H1 (cell line): ENCODE data around the gene DTX3. TPM values are rescaled to one million over a fixed set of nuclear protein-coding genes. Genes with fewer than 3 reads are reported as not detected.

Source experiments
- FOSL1 ChIP-seq: IDR thresholded peaks from 2 replicates; pipeline ENCODE4 v1.6.1; 2011; ENCODE audit warnings: mild to moderate bottlenecking, low read depth, low read length, moderate library complexity; ENCODE audit not compliant: insufficient read depth
- HDAC6 ChIP-seq: IDR thresholded peaks from one replicate; pipeline ENCODE4 v1.7.1; 2012; ENCODE audit warnings: low read depth, mild to moderate bottlenecking, inconsistent platforms, low read length, moderate library complexity
- KDM1A ChIP-seq: fragments of 200-600, 300-600 bp; sonication (generic); IDR thresholded peaks from 2 replicates; pipeline ENCODE4 v1.7.1; 2016; ENCODE audit warnings: mild to moderate bottlenecking, low read length, borderline replicate concordance
- NANOG ChIP-seq: IDR thresholded peaks from 2 replicates; pipeline ENCODE4 v1.6.1; 2011; ENCODE audit warnings: low read length, low read depth, mild to moderate bottlenecking, inconsistent platforms; ENCODE audit not compliant: insufficient read depth, poor library complexity, severe bottlenecking
- POLR2AphosphoS5 ChIP-seq: IDR thresholded peaks from 2 replicates; pipeline ENCODE4 v1.6.1; 2011; ENCODE audit warnings: low read depth, low read length
- RBBP5 ChIP-seq: IDR thresholded peaks from 2 replicates; pipeline ENCODE4 v1.7.1; 2012; ENCODE audit warnings: low read depth, mild to moderate bottlenecking, inconsistent platforms, low read length, moderate library complexity, borderline replicate concordance
- SIN3A ChIP-seq, 2 experiments: IDR thresholded peaks in 1 of 2; conservative IDR thresholded peaks in 1 of 2; 2 replicates each; pipeline ENCODE4 v1.6.1; 2011 to 2012; ENCODE audit warnings: low read length in 2 of 2, improper control_type of control experiment in 1 of 2, low read depth in 1 of 2, mild to moderate bottlenecking in 1 of 2
- polyA plus RNA-seq, 7 experiments: library from polyadenylated mRNA; depleted of rRNA in 3 of 7; stranded (reverse) in 5 of 7; unstranded in 2 of 7; fragments of >200 nt in 5 of 7; fragments of 200-250 nt in 2 of 7; gene quantifications; 1 replicate in 5 of 7; 2 replicates in 1 of 7; 4 replicates in 1 of 7; pipeline versions ENCODE4 v1.2.1 to v1.2.3, GENCODE V29; 2011 to 2013; ENCODE audit warnings: missing spikeins in 2 of 7, mixed read lengths in 2 of 7
- total RNA-seq: library from RNA; stranded (reverse); fragmentation: NEBNext Ultra II Directional; extraction: Animal tissue kit (Norgen Biotek cat#: 25700); gene quantifications from 2 replicates; pipeline ENCODE4 v1.2.1, GENCODE V29; 2021
- TF ChIP-seq, protein P1 (sequence below): fragments of 300-600 bp; sonication (generic); IDR thresholded peaks from 2 replicates; pipeline ENCODE4 v1.7.1; 2012; ENCODE audit warnings: low read length, moderate library complexity, mild to moderate bottlenecking, inconsistent platforms; ENCODE audit not compliant: insufficient replicate concordance

The DTX3 gene
- total and polyA plus RNA-seq, 2 of the 8 experiments (the other 6 are each of a cell fraction or from before 2014, with no cell fraction given), result 41.8 to 92.5 TPM

GRCh38 chr12:57625261-57626032 lies 20.8 kb downstream of the DTX3 start (continued):
- TF ChIP-seq NANOG (no peak), POLR2AphosphoS5 (no peak), RBBP5 (no peak), KDM1A (no peak), SIN3A (conservative IDR thresholded peaks at IDR 0.05 in 1 of 2, IDR thresholded peaks at IDR 0.05 in 1 of 2; ENCODE audit: low read depth in 1 of 2, low read length in 2 of 2) (no peak), FOSL1 (no peak), HDAC6 (no peak)
- TF ChIP-seq, protein P1, sequence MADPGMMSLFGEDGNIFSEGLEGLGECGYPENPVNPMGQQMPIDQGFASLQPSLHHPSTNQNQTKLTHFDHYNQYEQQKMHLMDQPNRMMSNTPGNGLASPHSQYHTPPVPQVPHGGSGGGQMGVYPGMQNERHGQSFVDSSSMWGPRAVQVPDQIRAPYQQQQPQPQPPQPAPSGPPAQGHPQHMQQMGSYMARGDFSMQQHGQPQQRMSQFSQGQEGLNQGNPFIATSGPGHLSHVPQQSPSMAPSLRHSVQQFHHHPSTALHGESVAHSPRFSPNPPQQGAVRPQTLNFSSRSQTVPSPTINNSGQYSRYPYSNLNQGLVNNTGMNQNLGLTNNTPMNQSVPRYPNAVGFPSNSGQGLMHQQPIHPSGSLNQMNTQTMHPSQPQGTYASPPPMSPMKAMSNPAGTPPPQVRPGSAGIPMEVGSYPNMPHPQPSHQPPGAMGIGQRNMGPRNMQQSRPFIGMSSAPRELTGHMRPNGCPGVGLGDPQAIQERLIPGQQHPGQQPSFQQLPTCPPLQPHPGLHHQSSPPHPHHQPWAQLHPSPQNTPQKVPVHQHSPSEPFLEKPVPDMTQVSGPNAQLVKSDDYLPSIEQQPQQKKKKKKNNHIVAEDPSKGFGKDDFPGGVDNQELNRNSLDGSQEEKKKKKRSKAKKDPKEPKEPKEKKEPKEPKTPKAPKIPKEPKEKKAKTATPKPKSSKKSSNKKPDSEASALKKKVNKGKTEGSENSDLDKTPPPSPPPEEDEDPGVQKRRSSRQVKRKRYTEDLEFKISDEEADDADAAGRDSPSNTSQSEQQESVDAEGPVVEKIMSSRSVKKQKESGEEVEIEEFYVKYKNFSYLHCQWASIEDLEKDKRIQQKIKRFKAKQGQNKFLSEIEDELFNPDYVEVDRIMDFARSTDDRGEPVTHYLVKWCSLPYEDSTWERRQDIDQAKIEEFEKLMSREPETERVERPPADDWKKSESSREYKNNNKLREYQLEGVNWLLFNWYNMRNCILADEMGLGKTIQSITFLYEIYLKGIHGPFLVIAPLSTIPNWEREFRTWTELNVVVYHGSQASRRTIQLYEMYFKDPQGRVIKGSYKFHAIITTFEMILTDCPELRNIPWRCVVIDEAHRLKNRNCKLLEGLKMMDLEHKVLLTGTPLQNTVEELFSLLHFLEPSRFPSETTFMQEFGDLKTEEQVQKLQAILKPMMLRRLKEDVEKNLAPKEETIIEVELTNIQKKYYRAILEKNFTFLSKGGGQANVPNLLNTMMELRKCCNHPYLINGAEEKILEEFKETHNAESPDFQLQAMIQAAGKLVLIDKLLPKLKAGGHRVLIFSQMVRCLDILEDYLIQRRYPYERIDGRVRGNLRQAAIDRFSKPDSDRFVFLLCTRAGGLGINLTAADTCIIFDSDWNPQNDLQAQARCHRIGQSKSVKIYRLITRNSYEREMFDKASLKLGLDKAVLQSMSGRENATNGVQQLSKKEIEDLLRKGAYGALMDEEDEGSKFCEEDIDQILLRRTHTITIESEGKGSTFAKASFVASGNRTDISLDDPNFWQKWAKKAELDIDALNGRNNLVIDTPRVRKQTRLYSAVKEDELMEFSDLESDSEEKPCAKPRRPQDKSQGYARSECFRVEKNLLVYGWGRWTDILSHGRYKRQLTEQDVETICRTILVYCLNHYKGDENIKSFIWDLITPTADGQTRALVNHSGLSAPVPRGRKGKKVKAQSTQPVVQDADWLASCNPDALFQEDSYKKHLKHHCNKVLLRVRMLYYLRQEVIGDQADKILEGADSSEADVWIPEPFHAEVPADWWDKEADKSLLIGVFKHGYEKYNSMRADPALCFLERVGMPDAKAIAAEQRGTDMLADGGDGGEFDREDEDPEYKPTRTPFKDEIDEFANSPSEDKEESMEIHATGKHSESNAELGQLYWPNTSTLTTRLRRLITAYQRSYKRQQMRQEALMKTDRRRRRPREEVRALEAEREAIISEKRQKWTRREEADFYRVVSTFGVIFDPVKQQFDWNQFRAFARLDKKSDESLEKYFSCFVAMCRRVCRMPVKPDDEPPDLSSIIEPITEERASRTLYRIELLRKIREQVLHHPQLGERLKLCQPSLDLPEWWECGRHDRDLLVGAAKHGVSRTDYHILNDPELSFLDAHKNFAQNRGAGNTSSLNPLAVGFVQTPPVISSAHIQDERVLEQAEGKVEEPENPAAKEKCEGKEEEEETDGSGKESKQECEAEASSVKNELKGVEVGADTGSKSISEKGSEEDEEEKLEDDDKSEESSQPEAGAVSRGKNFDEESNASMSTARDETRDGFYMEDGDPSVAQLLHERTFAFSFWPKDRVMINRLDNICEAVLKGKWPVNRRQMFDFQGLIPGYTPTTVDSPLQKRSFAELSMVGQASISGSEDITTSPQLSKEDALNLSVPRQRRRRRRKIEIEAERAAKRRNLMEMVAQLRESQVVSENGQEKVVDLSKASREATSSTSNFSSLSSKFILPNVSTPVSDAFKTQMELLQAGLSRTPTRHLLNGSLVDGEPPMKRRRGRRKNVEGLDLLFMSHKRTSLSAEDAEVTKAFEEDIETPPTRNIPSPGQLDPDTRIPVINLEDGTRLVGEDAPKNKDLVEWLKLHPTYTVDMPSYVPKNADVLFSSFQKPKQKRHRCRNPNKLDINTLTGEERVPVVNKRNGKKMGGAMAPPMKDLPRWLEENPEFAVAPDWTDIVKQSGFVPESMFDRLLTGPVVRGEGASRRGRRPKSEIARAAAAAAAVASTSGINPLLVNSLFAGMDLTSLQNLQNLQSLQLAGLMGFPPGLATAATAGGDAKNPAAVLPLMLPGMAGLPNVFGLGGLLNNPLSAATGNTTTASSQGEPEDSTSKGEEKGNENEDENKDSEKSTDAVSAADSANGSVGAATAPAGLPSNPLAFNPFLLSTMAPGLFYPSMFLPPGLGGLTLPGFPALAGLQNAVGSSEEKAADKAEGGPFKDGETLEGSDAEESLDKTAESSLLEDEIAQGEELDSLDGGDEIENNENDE, result no peak
- TF ChIP-seq, all 59 proteins: peak for 0
